Activated gamma-delta T cell (primary cell): ENCODE measurements around the gene FH.

Experiments used
- DNase-seq: peaks from one replicate; lab custom pipeline; 2025; lab: John Stamatoyannopoulos, UW

The FH gene

GRCh38 chr1:241457421-241457820, 62.1 kb downstream of the FH start:
- no peak for DNase-seq

DNA sequence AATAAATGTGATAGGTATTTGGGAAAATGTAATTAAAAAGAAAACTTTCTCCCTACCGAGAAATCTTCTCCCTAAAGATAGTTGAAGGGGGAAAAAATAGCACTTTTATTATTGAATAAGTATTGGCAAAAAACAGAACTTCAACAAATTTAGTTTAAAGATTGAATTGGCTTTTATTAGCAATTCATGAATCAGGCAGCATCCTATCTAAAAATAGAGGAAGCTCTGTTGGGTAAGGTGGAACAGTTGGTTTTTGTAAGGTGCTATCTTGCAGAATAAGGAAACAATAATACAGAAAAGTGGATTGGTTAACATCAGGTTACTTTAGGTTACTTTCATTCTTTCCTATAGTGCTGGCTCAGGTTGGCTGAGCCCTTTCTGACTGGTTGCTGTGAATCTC, 62.8 kb downstream of the FH start:
- no peak for DNase-seq

GRCh38 chr1:241453732-241454131, 65.8 kb downstream of the FH start:
- no peak for DNase-seq

GRCh38 chr1:241451956-241452355, 67.6 kb downstream of the FH start:
- no peak for DNase-seq
